Femur (tissue), 1 donor: ENCODE measurements around the gene EGFR.

Experiments used
- DNase-seq: peaks from one replicate; pipeline ENCODE4 v3.0.0-alpha.2; 2017

EGFR gene

GRCh38 chr7:55108401-55108800 lies 89.6 kb downstream of the EGFR start:
- no peak for DNase-seq

DNA sequence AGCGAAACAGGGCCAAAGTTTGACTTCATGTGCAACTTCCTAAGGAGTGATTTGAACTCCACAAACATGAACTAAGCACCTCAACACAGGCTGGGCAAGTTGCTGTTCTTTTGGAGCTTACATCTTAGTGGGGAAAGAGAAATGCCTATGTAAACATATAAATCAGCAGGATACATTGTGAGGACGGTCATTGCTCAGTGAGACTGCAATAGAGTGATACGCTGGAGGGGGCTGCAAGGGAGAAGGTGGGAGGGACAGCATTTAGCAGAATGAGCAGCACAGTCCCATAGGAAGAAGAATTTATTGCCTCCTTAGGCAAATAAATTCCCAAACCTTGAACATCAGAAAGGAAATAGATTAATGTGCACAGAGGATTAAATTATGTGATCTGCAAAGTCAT lies 90.0 kb downstream of the EGFR start:
- DNase-seq = no peak

DNA sequence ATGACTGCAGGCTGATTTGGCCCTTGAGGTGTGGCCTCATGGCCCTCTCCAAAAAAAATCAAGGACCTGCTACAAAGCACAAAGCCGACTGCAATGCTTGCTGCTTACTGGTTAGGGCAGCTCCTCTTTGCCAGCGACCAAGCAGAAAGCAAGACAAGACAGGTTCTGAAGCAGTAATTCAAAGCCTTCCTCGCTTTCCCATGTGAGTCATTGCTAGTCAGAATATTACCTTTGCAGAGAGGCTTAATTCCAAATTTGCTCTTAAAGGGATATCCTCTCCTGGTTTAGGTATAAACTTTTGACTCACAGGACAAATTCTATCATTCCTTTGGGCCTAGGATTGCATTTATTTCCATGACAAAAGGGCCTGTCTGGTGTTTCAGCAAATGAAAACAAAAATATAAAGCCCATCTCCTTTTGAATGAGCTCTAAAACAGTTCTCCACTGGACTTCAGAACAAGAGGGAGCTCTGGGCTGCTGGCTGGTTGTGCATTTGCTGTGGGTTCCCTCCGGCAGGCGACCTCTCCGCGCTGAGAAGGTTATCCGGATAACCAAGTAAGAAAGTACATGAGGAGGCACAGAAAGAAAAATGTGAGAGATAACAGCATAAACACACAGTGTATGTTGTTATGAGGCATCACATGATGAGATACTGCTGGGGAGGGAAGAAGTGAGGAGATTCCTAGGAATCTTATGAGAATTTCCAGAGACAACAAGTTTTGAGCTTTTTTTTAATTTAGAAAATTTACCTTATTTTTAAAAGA lies 90.8 kb downstream of the EGFR start:
- no peak for DNase-seq

- no peak for DNase-seq
Observed at GRCh38 chr7:55110282-55110992, 91.6 kb downstream of the EGFR start.

- DNase-seq = peak; percentile 89
Observed at GRCh38 chr7:55110993-55111361, 92.2 kb downstream of the EGFR start.

DNA sequence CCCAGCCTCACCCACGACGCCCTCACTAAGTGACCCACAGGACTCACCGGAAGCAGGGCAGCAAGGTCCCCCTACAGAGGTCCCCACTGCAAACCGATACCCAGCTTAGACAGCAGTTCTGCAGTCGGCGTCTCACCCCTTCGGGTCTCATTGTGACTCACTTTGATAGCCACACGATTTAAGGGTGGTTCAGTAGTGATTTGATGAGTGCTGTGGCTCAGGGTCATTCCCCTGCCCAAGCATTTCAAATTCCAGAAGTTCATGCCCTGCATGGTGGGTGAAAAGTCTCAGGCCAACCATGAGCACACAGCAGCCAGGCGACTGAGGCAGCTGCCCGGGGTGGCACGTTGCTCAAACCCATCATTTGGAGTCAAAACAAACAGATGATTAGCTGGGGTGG lies 93.2 kb downstream of the EGFR start:
- DNase-seq = no peak

DNA sequence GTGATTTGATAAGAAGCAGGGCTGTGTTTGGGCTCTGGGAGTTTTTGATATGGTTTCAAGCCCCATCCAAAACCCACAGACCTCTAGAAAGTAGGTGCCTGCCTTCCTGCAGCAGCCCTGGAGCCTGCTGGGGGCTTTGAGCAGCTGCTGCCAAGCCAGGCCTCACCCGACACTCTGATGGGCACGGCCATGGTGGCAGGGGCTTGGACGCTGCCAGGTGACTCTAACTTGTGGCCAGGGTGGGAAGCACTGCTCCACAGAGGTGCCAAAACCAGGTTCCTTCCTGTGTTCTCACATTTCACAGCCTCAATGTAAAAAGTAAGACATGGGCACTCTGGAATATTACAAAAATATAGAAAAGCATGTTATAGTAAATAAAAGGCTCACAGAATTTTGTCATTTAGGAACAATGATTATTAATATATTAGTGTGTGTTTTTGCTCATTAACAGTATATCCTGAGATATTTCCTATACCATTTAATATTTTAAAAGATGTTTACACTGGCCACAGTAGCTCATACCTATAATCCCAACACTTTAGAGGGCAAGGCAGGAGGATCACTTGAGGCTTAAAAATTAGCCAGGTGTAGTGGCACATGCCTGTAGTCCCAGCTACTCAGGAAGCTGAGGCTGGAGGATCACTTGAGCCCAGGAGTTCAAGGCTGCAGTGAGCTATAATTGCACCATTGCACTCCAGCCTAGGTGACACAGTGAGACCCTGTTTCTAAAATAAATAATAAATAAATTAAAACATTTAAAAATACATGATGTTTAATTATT lies 95.1 kb downstream of the EGFR start:
- DNase-seq = no peak

DNA sequence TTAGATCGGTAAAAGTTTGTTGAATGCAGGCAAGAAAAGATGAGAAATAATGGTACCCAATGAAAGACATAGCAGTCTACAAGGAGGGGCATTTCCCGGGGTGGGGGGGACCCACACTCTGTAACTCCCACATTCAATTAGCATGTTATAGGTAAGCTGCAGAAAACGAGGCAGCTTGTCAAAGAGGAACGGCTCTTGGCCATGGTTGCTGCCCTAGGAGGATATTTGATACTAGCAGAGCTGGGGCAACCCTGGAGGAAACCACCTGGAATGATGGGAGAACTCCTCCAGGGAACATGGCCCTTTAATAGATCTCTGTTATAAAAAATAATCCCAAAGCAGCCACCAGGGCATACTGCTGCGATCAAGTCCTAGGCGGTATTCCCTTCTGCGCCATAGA lies 98.5 kb downstream of the EGFR start:
- DNase-seq = no peak

GRCh38 chr7:55118426-55118825 lies 99.6 kb downstream of the EGFR start:
- no peak for DNase-seq

DNA sequence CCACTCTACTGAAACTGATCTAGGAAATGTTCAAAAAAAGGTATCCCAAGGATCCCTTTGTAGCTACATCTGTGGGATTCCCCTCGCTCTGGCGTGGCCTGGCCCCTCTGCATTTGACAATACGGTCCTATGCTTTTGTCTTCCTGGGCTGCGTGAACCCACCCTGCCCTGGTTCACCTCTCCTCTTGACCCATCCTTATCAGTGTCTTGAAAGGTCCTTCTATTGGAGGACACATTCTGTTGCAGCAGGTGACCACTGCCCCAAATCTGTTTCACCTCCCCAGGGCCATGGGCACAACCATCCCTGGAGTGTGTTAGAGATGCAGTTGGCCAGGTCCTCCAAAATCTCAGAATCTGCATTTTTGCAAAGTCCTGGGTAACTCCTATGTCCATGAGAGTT lies 100.8 kb downstream of the EGFR start:
- DNase-seq = no peak

- no peak for DNase-seq
Observed at GRCh38 chr7:55120074-55120473, 101.3 kb downstream of the EGFR start.

DNA sequence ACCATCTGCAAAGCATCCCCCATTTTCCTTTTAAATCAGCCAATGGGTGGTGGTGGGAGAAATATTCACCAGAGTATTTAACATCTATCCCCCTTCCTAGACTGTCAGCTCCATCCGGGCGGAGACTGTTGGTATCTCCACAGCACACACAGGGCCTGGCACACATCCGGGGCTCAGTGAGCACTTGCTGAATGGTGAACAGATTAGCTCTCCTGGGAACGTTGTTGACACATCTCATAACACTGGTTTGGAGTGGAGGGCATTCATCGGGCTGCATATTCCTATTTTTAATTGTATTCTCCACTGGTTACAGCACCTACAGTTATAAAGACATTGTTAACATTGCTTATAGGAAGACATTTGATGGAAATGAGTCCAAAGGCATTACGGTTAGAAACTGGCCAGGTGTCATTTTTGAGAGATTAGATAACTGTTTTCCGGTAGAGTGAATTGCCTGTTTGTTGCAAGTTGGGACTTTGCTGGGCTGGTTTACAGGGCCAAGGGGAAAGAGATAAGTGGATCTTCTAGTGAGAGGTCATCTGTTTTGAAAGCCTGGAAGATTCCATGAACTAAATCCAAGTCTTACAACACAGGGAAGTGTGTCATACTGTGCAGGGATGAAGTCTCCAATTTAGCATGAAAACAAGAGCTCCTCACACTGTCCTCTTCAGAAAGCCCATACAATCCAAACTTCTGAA lies 101.8 kb downstream of the EGFR start:
- DNase-seq = no peak

DNA sequence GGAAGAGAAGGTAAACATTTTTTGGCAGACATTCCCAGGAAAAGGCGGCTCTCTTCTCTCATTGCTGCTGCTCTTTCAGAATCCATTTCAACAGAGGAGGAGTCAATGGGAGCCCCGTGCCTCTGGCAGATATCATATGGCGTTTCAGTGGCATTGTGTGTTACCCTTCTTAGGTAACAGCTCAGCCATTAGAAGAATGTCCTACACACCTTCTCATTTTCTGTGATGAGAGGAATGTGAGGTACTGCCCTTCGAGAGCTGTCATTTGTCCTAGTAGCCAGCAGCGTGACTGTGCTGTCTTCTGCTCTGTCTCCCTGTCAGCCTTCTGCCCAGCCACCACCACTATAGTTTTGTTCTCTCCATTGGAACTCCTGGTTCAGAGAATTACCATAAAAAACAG lies 102.4 kb downstream of the EGFR start:
- DNase-seq = no peak

DNA sequence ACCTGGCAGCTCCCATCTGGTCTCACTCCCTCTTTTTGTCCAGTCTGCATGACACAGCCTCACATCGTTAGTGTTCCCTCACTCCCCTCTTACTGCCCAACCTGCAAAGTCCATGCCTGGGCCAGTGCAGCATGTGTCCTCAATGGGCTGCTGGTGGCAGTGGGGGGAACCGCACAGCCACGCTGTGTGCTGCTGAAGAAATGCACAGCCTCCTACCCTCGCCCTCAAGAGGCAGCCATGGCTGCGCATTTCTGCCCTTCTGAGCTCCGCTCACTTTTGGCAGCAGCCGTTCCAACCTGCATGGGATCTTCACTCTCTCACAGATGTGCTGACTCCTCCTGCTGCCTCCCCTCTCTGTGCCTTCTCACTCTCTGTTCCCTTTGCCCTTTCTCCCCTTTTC lies 103.4 kb downstream of the EGFR start:
- no peak for DNase-seq

DNA sequence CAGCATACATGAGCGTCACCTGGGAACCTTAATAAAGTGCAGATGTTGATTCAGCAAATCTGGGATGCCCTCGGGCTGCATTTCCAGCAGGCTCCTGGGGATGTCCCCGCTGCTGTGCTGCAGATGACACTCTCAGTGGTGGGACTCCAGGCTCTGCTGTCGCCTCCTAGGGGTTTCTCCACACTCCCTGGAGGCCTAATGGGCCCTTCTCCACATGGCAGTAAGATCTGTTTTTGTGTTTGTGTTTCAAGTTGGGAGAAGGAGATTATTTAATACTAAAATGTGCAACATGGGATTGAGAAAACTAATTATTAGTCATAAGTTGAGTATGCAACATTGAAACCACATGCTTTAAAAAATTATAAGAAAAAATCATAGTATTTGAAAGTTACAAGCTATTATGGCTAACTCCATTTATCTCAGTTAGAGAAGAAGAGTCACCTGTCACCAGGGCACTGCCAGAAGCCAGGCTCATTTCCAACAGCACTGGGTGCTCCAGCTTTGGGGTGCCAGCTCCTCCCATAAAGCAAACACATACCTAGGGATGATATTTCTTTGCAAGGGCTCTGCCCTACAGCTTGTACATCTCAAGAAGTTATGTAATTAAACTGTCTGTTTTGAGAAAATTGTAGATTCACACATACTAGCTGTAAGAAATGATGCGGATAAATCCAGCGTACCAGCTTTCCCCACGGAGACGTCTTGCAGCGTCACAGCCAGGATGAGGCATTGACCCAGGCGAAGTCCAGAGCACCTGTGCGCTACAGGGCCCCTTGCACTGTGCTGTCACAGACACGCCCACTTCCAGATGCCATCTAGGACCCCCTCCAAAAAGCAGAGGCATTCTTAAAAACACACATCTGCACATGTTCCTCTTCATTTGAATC lies 106.4 kb downstream of the EGFR start:
- no peak for DNase-seq

- DNase-seq = no peak
Observed at GRCh38 chr7:55127135-55127551, 108.3 kb downstream of the EGFR start.

DNA sequence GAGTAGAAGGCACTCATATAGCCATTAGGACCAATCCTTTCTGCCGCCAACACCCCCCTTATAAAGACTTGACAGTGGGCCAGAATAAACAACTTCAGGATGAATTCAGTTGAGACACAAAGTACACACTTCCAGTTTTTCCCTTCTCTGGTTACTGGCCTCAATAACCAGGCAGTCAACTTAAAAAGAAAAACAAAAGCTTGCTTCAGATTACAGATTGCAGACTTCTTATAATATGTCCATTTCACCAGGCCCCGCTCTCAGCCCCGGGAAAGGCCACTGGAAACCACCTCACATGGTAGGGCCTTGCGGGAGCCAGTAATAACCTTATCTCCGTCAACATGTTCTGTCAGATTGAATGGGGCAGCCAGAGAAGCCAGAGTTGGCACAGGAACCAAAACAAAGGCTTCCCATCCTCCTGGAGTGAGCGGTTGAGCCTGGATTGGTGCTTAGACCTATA lies 108.8 kb downstream of the EGFR start:
- peak; percentile 51 for DNase-seq

DNA sequence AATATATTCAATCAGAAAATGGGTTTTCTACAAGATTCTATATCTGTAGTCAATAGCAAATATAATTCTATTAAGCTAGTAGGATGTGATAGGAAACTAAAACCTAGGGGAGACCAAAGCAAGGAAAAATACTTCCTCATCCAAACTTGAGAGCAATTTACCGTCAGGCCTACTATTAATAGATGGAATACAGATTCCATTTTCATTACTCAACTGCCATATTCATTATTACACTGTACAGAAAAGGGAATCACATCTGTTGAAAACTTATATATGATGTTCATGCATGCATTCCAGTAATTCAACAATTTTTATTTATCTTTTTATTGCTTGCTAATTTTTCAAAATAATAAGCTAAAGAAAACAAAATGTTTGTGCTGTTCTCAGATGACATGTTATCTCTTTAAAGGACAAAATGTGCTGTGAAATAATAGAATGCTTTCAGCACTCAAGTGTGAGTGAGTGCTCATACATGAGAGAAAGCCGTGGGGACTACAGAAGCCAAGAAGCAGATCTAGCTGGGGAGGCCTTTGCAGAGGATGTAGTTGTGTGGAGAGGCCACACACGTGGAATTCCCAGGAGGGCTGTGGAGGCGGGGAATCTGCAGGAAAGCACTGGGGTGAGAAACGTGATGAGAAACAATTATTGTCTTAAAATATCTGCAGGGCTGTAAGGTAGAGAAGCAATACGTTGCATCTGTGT lies 110.0 kb downstream of the EGFR start:
- DNase-seq = peak; percentile 69

DNA sequence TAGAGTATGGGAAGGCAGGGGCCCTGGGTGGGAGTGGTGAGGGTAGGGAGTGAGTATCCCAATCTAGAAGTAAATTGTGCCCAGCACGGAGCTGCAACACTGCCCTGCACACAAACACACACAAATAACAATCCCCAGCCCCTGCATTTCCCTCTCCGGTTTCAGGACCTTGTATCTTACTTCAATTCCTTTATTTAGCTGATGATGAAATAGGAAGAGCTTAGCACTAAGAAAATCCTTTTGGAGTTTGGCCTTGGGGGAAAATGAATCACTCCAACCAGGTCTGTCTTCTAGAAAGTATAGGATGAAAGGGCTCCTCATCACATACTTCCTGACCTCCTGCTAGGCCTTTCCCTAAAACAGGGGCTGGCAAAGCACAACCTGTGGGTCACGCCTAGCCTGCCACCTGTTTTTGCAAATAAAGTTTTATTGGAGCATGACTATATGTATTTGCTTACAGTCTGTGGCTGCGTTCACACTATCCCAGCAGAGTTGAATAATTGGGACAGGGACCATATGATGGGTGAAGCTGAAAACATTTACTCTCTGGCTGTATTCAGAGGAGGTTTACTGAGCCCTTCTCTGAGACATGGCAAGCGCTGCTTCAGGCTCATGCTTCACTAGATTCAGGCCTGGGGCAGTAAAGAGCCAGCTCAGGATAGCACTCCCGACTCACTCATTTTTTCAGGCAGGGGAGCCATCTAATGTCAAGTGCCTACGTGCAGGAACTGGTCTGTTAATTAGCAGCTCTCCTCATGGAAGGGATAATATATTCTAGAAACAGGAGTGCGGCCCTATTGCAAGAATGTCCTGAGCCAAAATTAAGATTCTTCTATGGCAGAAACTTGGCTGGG lies 111.0 kb downstream of the EGFR start:
- no peak for DNase-seq

DNA sequence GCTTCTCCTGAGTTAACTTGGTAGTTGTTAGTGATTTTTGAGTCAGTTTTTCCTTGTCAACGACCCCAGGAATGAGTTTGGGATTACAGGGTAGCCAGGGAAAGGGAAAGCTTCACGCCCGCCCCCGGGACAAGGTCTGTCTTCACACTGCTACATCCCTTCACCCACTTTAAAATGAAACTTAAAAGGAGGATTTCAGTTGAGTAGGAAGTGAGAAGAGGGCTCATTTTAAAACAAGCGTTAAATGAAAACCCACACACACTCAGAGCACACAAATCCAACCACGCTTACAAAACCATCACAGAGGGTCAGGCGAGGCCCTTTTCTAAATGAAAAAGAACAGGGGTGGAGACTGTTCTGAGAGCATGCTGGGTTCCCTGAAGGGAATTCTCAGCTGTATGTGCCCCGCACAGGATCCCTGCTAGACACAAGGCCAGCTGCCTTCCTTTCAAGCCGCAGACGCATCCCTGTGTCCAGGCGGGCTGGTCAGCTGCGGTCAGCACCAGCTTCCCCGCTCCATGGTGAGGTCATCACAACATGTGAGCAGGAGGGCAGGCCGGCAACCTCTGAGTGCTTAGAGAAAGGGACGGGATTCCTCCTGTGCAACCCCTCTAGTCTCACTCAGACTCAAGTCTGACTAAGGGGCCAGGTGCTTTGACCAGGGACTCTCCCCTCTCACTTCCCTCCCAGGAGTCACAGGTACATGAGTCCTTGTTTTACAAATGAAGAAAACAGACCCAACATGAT lies 111.8 kb downstream of the EGFR start:
- DNase-seq = peak; percentile 71
